ENCODE data around the gene FOXN3.

FOXN3 gene

DNA sequence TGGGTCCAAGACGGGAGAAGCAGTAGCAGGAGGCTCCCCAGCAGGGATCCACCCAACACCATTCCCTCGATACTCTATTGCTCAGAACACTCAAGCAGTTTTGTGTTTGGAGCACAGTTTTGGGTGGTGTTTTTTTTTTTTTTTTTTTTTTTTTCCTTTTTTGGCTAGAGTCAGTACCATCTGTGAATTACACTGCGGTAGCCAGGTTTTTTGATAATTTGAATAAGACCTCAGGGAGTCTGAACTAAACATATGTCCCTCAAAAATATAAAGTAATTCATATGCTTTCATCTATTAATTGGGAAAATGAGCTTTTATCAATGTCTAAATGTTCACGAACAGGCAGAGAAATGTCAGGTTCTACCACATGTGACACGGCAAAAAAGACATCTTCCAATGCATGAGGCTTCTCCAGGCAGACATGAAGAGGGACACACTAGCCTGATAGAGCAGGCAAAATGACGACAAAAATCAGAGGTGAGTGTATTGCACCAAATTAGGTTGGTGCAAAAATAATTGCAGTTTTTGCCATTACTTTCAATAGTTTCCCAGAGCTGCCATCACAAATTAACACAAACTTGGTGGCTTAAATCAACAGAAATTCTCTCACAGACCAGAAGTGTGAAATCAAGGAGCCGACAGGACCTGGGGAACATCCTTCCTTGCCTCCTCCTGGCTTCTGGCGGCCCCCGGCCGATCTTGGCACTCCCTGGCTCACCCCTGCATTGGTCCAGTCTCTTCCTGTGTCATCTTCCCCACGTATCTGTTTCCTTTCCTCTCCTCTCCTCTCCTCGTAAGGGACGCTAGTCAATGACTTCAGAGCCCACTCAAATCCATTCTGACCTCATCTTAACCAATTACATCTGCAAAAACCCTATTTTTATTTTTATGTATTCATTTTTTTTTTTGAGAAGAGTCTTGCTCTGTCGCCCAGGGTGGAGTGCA, 33.9 kb downstream of the FOXN3 start:
- DNase-seq (ENCODE audit: low spot score): no peak

DNA sequence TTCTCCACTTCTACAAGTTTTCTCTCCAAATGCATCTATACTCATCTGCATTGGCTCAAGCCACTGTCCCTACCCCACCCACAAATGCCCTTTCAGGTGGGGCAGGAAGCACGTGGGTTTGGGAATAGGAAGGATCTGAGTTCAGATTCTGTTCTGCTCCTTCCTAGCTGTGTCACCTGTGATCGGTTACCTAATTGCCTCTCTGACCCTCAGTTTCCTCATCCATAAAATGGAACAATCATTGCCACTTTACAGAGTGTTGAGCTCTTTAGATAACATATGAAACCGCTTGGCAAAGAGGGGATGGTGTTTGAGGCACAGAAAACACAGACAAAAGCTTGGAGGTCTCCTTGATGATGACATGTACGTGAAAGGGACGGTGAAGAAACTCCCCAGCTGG, 34.5 kb downstream of the FOXN3 start:
- DNase-seq (ENCODE audit: low spot score): no peak

DNA sequence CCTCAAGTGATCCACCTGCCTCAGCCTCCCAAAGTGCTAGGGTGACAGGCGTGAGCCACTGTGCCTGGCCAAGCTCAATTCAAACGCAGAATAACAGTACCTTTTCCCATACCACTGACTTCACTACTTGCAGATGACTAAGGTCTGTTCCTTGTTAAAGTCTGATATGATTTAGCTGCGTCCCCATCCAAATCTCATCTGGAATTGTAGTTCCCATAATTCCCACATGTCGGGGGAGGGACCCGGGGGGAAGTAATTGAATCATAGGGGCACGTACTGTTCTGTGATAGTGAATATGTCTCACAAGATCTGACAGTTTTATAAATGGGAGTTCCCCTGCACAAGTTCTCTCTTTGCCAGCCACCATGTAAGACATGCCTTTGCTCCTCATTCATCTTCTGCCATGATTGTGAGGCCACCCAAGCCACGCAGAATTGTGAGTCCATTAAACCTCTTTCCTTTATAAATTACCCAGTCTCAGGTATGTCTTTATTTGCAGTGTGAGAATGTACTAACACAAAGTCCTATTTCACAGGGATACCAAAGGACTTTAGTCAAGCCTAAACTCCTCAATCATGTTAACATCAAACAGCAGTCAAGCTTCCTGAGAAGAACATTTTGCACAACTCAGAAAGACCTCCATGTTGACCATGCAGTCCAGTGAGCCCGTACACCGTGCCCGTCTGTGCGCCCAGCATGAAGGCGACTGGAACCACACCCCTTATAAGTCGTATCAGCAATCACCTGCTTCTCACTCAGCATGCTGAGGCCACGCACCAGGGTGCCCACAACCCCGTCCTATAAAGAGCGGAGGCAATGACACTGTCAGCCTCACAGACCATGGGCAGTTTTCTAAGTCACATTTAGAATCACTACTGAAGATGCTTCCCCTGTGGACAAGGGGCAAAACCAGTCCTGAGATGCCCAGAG, 36.9 kb downstream of the FOXN3 start:
- DNase-seq (ENCODE audit: low spot score): no peak

DNA sequence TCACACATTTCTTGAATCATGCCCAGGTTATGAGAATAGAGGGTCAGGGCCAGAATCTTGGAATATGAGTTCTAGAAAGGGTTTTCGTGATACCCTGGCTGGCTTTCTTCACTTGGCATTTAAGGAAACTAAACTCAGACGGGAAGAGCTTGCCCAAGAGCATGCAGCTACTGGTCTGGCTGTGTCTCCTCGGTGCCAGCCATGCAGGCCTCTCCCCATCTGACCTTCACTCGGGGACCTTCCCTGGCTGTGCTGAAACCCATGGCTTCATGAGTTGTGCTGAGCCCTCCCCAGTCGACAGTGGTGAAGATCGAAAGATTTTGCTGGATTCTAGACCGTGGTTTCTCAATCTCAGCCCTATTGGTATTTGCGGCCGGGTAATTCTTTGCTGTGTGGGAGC, 38.0 kb downstream of the FOXN3 start:
- no peak for DNase-seq (ENCODE audit: low spot score)

DNA sequence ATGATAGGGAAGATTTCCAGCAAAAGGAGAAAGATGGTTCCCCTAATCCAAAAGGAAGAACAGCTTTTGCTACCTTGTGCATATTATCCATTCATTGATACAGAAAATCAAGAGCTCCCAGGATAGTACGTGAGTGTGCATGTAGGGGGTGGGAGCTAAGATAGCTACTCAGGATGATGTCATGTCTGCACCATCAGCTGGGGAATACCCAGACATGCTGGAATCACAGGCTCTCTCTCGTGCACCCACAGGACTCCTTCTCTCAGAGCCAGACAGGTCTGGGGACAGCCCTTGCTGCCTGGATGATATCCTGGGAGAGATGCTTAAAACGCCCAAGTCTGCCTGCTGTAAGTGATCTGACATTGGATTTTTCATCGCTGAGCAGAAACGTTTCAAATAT, 38.9 kb downstream of the FOXN3 start:
- DNase-seq (ENCODE audit: low spot score): no peak

DNA sequence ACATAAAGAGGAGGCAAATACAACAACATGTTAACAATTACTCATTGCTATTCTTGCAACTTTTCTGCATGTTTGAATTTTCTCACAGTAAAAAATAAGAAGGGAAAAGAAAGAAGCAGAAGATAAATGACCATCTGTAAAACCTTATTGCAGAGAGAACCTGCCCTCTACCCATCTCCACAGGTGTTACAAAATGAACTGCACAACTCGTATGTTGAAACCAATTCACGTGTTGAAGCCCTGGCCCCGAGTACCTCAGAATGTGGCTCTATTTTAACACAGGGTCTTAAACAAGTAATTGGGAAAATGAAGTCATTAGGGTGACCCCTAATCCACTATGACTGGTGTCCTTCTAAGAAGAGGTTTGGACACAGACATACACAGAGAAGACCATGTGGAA, 39.5 kb downstream of the FOXN3 start:
- DNase-seq (ENCODE audit: low spot score): no peak

DNA sequence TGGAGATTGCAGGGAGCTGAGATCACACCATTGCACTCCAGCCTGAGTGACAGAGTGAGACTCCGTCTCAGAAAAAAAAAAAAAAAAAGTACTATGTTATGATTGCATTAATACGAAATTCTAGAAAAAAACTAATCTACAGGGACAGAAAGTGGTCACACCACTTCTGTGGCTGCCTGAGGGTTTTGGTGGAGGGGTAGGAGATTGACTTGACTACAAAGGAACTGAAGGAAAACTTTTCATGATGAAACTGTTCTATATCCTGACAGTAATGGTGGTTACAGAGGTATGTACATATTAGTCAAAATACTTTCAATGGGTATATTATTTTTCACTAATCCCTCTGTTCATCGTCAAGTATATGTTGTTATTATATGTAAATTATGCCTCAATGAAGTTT, 42.1 kb downstream of the FOXN3 start:
- DNase-seq (ENCODE audit: low spot score): no peak

DNA sequence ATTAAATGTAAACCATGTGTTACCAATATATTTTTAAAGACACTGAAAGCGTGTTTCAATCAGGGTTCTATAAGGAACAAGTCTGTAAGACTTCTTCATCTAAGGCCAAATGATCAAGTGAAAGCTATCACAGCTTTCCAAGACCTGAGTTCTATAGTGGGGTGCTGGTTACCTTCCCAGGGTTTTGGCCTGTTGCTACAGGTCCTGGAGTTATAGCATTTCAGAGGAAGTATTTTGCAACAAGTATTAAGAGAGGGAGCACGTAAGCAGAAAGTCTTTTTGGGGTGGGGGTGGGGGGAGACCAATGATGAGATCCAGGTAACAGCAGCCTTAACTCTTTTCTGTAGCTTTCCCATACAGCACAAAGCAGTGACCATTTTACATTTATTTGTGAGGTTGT, 43.8 kb downstream of the FOXN3 start:
- no peak for DNase-seq (ENCODE audit: low spot score)

DNA sequence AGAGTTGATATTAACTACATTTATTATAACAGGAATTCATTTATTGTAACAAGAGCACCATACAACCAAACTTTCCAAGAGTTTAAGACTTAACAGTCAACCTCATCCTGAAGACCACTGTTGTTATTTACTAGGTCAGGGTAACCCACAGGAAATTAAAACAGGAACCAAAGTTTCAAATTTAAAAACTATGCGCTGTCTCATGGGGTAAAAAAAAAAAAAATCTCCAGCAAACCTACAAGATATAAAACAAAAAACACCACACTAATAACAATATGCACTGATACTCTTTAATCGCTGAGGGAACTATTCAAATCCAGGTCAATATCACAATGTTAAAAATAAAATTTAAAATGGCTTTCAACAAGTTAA, 44.5 kb downstream of the FOXN3 start:
- no peak for DNase-seq (ENCODE audit: low spot score)

DNA sequence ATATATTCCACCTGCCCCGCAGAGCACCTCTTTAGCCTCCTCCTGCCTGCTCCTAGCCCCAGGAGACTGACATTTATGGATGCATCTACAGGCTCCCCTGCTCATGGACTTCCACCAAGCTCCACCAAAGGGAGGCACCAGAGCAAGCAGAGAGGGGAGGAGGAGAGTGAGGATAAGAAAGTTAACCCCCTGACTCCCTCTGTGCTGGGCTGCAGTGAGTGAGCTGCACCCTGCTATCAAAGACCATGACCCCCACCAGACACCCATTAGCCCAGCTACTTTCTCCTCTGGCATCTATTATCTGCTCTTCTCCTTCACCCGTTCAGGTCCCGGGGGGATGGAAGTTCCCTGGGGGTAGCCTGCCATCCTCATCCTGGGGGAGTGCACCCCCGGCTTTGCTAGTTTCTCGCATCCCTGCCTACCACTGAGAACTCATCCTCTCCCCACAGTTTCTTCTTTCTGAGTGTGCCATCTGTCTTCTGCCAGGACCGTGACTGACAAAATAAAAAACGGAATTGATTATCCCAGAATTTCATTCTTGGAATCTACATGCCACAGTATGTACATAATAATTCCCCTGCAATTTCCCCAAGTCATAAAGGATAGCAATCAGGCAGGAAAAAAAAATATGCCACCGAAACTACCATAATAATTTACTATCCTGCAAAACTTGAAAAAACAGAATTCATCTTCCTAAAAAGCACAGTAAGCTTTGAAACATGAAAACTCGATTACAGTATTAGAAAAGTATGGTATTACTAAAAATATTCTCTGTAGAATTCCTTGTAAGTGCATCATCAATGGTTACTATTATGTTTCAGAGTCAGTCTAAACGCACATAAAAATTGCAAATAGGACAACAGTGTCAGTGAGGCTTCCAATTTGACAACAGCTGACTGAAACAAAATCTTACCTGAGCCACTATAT, 45.2 kb downstream of the FOXN3 start:
- DNase-seq (ENCODE audit: low spot score): no peak

DNA sequence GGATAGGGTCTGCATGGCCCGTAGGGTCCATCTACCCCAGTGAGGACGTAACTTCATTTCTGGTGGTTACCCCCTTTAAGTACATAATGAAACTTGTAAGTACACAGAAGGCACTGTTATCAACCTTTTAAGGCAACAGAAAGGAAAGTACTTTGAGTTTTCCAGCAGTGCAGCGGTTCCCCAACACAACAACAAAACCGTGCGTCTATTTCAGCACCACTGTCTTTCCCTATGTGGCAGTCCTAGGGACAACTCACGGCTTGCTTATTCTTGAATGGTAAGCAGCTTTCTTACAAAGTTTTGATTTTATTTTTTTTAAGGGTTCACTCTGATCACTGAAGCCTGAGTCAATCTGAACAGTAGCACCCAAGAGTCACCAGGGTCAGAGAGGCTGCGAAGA, 46.3 kb downstream of the FOXN3 start:
- DNase-seq (ENCODE audit: low spot score): no peak

DNA sequence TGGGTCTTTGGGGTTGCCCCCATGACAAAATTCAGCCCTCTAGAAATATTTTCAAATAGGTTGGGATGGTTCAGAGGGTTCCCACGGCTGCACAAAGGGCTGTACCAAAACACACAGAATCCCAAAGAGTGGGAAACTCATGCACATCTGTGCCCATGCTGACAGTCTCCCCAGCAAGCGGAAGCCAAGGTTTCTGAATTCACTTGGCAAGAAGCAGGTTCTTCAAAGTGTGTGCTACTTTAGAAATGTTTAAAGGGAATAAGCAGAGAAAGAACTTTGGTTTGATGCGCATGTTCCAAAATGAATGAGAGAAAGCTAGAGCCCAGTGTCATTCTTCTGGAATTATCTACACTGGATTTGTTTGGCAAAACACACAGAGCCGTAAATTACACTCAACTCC, 46.7 kb downstream of the FOXN3 start:
- DNase-seq (ENCODE audit: low spot score): no peak

DNA sequence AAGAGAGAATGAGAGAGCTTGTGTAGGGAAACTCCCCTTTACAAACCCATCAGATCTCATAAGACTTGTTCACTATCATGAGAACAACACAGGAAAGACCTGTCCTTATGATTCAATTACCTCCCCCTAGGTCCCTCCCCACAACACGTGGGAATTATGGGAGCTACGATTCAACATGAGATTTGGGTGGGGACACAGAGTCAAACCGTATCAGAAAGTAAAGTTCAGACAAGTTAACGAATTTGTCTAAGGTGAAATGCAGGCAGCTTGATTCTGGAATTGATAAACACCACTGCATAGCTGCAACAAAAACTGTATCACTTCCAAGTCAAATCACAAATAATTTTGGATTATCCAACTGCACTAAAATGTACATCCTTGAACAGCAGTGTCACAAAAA, 47.4 kb downstream of the FOXN3 start:
- no peak for DNase-seq (ENCODE audit: low spot score)

DNA sequence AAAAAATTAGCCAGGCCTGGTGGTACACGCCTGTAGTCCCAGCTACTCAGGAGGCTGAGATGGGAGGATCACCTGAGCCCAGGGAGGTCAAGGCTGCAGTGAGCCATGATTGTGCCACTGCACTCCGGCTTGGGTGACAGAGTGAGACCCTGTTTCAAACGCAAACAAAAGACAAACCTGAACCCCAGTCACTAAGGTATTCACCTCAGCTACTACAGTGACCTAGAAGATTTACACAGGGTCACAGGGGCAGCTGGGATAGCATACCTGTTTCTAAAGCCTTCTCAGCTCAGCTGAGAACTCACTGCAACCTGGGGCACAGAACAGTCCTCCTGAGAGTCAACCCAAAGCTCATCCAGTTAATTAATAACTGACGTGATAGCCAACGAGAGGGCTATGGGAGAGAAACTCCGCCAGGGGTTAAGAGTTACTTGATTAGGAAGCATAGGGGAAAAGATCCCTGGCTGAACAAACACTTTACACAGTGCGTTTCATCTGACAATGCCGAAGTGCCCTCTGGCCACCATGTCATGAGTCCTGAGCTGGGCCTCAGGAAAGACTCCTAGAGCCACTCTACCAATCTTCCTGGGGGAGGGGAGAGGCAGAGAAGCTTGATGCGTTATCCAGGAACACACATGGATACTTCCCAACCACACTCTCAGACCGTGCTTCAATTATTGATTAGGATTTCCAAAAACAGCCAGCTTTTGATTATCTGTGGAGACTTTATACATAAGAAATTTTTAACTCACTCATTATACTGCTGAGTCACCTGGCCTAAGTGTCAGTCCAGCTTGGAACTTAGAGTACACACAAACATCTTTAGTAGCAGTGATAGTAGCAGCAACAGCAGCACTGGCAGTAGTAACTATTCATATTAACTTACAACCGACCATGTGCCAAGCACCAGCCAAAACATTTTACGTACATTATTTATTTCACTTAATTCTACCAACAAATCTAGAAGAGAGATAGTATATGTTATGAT, 48.2 kb downstream of the FOXN3 start:
- no peak for DNase-seq (ENCODE audit: low spot score)

DNA sequence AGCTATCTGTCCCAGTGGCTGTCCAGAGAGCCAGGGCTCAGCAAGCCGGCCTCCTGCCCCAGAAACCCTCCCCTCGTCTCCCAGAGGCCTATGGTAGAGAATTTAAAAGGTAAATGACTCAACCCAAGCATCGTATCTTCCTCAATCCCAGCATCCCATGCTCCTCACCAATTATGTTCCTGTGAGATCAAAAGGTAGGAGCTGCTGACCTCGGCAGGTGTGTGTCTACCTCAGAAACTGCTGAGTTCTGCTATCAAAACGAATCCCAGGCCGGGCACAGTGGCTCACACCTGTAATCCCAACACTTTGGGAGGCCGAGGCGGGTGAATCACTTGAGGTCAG, 49.3 kb downstream of the FOXN3 start:
- DNase-seq (ENCODE audit: low spot score): no peak

DNA sequence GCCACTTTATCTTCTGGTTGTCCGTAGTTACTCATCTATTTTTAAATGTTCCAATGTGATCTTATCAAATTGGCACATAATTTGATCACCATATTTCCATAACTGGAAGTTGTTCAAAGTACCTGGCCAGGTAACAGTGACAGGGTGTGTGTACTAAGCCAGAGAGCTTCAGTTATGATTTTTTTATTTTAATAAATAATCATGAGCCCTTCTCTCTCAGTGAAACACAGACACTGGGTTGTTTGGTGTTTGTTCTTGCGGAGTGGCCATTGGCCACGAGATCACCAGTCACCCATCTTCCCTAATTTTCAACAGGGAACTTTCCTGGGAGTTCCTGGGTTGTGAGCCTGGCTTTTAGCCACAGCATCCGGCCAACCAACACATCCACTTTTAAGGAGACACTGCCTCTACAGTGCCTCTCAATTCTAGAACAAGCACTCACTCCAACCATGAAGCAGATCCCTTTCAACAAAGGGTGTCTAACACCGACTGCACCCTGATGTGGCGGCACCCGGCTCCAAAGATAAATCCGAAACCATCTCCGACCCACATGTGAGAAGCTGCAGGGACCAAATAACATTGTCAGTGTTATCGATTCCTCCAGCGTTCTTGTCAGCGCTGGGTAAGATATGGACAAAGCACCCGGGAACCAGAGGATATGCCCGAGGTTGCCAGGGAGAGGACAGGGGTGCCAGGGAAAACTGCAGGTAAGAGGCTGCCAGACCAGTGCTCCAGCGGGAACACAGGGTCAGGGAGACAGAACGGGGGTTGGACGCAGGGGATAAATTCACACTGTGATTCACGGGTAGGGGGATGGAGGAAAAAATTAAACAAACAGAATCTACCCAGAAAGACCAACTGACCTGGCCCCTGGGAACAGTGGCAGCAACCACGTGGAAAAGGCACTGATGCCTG, 49.9 kb downstream of the FOXN3 start:
- no peak for DNase-seq (ENCODE audit: low spot score)

DNA sequence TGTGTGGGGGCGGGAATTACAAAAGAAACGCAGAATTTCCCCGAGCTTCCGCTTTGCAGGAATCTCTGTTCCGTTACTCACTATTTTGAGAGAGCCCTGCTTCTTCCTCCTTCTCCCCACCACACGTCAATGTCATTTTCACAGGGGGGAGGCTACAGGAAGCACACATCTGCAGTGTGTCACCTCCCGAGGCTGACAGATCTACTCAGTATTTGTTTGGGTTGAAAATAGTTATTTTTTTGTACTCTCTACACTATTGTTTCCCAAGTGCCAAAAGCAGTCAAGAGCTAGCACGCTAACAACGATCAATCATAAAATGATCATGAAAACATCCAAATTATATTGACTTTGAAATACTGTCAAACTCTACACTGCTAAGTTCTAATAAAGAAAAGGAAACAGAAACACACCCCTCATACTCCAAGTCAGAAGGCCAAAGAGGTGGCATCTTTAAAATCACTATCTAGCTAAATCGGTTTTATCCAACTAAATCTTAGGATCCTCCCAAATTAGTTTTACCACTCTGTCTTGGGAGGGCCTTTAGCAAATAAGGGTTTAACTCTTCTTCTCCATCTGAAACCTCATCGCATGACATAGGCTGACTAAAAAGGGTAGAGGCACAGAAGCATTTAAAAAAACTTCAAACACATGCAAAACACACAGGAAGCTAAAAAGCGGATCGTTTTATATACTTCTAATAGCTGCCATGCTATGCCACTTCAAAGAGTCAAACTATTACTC, 51.8 kb downstream of the FOXN3 start:
- peak; percentile 69 for DNase-seq (ENCODE audit: low spot score)

DNA sequence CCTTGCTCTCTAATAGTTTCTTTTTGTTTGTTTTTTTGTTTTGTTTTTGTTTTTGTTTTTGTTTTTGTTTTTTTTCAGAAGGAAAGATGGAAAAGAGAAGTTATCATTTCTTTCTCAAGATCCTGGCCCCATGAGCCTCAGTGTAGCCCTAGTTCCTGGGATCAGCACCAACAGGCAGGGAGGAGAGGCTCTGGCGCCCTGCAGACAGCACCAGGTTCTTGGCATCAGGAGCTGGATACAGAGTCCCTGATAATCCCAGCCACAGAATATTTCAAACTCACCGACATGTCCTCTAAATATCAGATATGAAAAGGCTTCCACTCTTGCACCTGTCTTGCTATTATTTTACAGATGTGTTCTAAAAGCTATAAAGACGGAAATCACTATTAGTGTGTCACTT, 52.7 kb downstream of the FOXN3 start:
- DNase-seq (ENCODE audit: low spot score): no peak

DNA sequence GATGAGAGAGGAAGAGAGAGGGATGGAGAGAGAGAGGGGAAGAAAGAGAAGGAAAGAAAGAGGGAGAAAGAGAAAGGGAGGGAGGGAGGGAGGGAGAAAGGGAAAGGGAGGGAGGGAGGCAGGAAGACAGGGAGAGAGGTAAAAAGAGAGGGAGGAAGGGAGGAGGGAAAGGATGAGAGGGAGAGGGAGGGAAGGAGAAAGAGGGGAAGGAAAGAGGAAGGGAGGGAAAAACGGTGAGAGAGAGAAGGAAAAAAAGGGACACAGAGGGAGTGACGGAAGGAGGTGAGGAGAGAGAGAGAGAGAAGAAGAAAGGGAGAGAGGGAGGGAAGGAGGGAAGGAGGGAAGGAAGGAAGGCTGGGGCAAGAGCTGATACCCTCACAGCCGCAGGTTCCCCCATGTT, 56.8 kb downstream of the FOXN3 start:
- no peak for DNase-seq (ENCODE audit: low spot score)
